ENCODE measurements around the gene ANAPC16. TPM values are rescaled to one million over a fixed set of nuclear protein-coding genes. Genes with fewer than 3 reads are reported as not detected.

ANAPC16 gene
- total RNA-seq, 1 experiment from 2014 or later = 118 TPM

GRCh38 chr10:72186258-72186981 lies 29.4 kb upstream of the ANAPC16 start:
- intact Hi-C loops (cut with micrococcal nuclease; ENCODE audit: unreplicated experiment) = no loop called here
- Mint-ChIP-seq H3K4me3 (ENCODE audit: low read depth, unreplicated experiment) (no peak overlapping the region), H3K4me1 (ENCODE audit: low read depth, unreplicated experiment) (no peaks in the 10 kb centered on the region), H3K27ac (ENCODE audit: unreplicated experiment) (no peak overlapping the region), H3K36me3 (ENCODE audit: insufficient read depth, unreplicated experiment) (peaks cover 6% of the 10 kb centered on the region), H3K9me3 (ENCODE audit: low read depth, unreplicated experiment) (no peaks in the 10 kb centered on the region), H3K27me3 (ENCODE audit: unreplicated experiment) (no peaks in the 10 kb centered on the region)
- TF ChIP-seq CTCF (IDR thresholded peaks at IDR 0.05; ENCODE audit: unreplicated experiment) = no peak
- DNase-seq = no peak
- BruUV-seq (replicated peaks) = no TSS peak
- CTCF ChIA-PET = interaction anchor here (0.9 kb wide), 1 partner anchor 54 kb away, joined by 3 read pairs; no protein-coding TSS in a partner anchor

- intact Hi-C loops (cut with micrococcal nuclease; ENCODE audit: unreplicated experiment) = no loop called here
- DNase-seq = no peak
- H3K27ac Mint-ChIP-seq (ENCODE audit: unreplicated experiment) = no peak overlapping the region
- H3K27me3 Mint-ChIP-seq (ENCODE audit: unreplicated experiment) = no peaks in the 10 kb centered on the region
- H3K4me1 Mint-ChIP-seq (ENCODE audit: low read depth, unreplicated experiment) = no peaks in the 10 kb centered on the region
- H3K4me3 Mint-ChIP-seq (ENCODE audit: low read depth, unreplicated experiment) = no peak overlapping the region
- CTCF ChIA-PET = interaction anchor here (0.9 kb wide), 1 partner anchor 54 kb away, joined by 3 read pairs; no protein-coding TSS in a partner anchor
- no TSS peak for BruUV-seq (replicated peaks)
- H3K9me3 Mint-ChIP-seq (ENCODE audit: low read depth, unreplicated experiment) = no peaks in the 10 kb centered on the region
- no peak for TF ChIP-seq CTCF (IDR thresholded peaks at IDR 0.05; ENCODE audit: unreplicated experiment)
- H3K36me3 Mint-ChIP-seq (ENCODE audit: insufficient read depth, unreplicated experiment) = peaks cover 6% of the 10 kb centered on the region
These were observed 28.9 kb upstream of the ANAPC16 start for GRCh38 chr10:72186982-72187330.

- H3K27ac Mint-ChIP-seq (ENCODE audit: unreplicated experiment) = no peak overlapping the region
- no TSS peak for BruUV-seq (replicated peaks)
- DNase-seq = no peak
- H3K27me3 Mint-ChIP-seq (ENCODE audit: unreplicated experiment) = no peaks in the 10 kb centered on the region
- H3K4me3 Mint-ChIP-seq (ENCODE audit: low read depth, unreplicated experiment) = no peak overlapping the region
- no peaks in the 10 kb centered on the region for H3K4me1 Mint-ChIP-seq (ENCODE audit: low read depth, unreplicated experiment)
- CTCF ChIA-PET = no interaction called here
- H3K9me3 Mint-ChIP-seq (ENCODE audit: low read depth, unreplicated experiment) = no peaks in the 10 kb centered on the region
- intact Hi-C loops (cut with micrococcal nuclease; ENCODE audit: unreplicated experiment) = no loop called here
- no peak for TF ChIP-seq CTCF (IDR thresholded peaks at IDR 0.05; ENCODE audit: unreplicated experiment)
- H3K36me3 Mint-ChIP-seq (ENCODE audit: insufficient read depth, unreplicated experiment) = peaks cover 39% of the 10 kb centered on the region
These were observed 20.9 kb upstream of the ANAPC16 start for GRCh38 chr10:72194949-72195348.

GRCh38 chr10:72200883-72201282 lies 14.9 kb upstream of the ANAPC16 start:
- Mint-ChIP-seq H3K4me3 (ENCODE audit: low read depth, unreplicated experiment) (no peak overlapping the region), H3K27ac (ENCODE audit: unreplicated experiment) (no peak overlapping the region), H3K4me1 (ENCODE audit: low read depth, unreplicated experiment) (no peaks in the 10 kb centered on the region), H3K9me3 (ENCODE audit: low read depth, unreplicated experiment) (no peaks in the 10 kb centered on the region), H3K36me3 (ENCODE audit: insufficient read depth, unreplicated experiment) (peaks cover 49% of the 10 kb centered on the region), H3K27me3 (ENCODE audit: unreplicated experiment) (no peaks in the 10 kb centered on the region)
- no TSS peak for BruUV-seq (replicated peaks)
- DNase-seq = no peak
- no peak for TF ChIP-seq CTCF (IDR thresholded peaks at IDR 0.05; ENCODE audit: unreplicated experiment)
- CTCF ChIA-PET = interaction anchor here (1.5 kb wide), 1 partner anchor 75 kb away, joined by 5 read pairs; no protein-coding TSS in a partner anchor
- intact Hi-C loops (cut with micrococcal nuclease; ENCODE audit: unreplicated experiment) = no loop called here
